SH-SY5Y (cell line): Measurements from ENCODE around the gene ADCY5.

Experiments
- GATA2 ChIP-seq: IDR thresholded peaks from 2 replicates; pipeline ENCODE4 v1.6.1; 2011; ENCODE audit warnings: mild to moderate bottlenecking, low read depth, low read length
- GATA3 ChIP-seq: IDR thresholded peaks from 2 replicates; pipeline ENCODE4 v1.6.1; 2011; ENCODE audit warnings: low read depth, mild to moderate bottlenecking, low read length, moderate library complexity

Gene ADCY5

GRCh38 chr3:123290107-123290930, 158.6 kb downstream of the ADCY5 start:
- TF ChIP-seq GATA3 (no peak), GATA2 (no peak)

GRCh38 chr3:123289391-123290106, 159.3 kb downstream of the ADCY5 start:
- TF ChIP-seq GATA3 (no peak), GATA2 (no peak)

GRCh38 chr3:123287962-123288302, 161.0 kb downstream of the ADCY5 start:
- TF ChIP-seq GATA2 (no peak), GATA3 (no peak)

GRCh38 chr3:123287051-123287961, 161.6 kb downstream of the ADCY5 start:
- no peak for TF ChIP-seq GATA2
- no peak for TF ChIP-seq GATA3

GRCh38 chr3:123286308-123287023, 162.4 kb downstream of the ADCY5 start:
- no peak for TF ChIP-seq GATA3
- no peak for TF ChIP-seq GATA2

- TF ChIP-seq GATA3, result no peak
- no peak for TF ChIP-seq GATA2
Observed at GRCh38 chr3:123285931-123286307, 163.0 kb downstream of the ADCY5 start.

GRCh38 chr3:123285479-123285878, 163.4 kb downstream of the ADCY5 start:
- TF ChIP-seq GATA3 (no peak), GATA2 (no peak)

- TF ChIP-seq GATA2, result 0 out of 2 replicates have a peak, but pooled peaks have one; percentile 32
- no peak for TF ChIP-seq GATA3
Observed at GRCh38 chr3:123285066-123285465, 163.8 kb downstream of the ADCY5 start.

GRCh38 chr3:123284399-123285010, 164.4 kb downstream of the ADCY5 start:
- TF ChIP-seq GATA3 (no peak), GATA2 (no peak)

- TF ChIP-seq GATA3 (no peak), GATA2 (no peak)
Observed at GRCh38 chr3:123283657-123284398, 165.1 kb downstream of the ADCY5 start.

GRCh38 chr3:123283074-123283473, 165.8 kb downstream of the ADCY5 start:
- no peak for TF ChIP-seq GATA3
- no peak for TF ChIP-seq GATA2

GRCh38 chr3:123282461-123282860, 166.4 kb downstream of the ADCY5 start:
- TF ChIP-seq GATA2 (no peak), GATA3 (no peak)

GRCh38 chr3:123281929-123282328, 167.0 kb downstream of the ADCY5 start:
- TF ChIP-seq GATA2, result no peak
- TF ChIP-seq GATA3, result no peak
